Pancreas (tissue), 10 donors: ENCODE results near the gene IQCN. TPM values are rescaled to one million over a fixed set of nuclear protein-coding genes. Genes with fewer than 3 reads are reported as not detected.

Experiments
- ATAC-seq, 4 donors: fragments of 200-7000 bp; cut with Tn5 transposase; one replicate each; pipeline versions ENCODE4 v1.8.0 to v1.9.1; 2020; ENCODE audit warnings: mild to moderate bottlenecking in 4 of 4, moderate library complexity in 4 of 4
- DNase-seq, 6 donors: peaks; one replicate each; pipeline ENCODE4 v3.0.0-alpha.2; 2020
- FAIRE-seq: peaks from 2 replicates; lab custom pipeline; 2012; peaks lifted over from hg19 to GRCh38; lab: Jason Lieb, UNC
- H3K27ac ChIP-seq, 4 donors: fragments of 200-600 bp; sonication (generic); 1 replicate in 3 of 4; 2 replicates in 1 of 4; pipeline versions ENCODE4 v1.5.0 to v1.8.0; 2020
- H3K27me3 ChIP-seq, 4 donors: fragments of 200-600 bp; one replicate each; pipeline ENCODE4 v1.8.0; 2021
- H3K36me3 ChIP-seq, 3 donors: fragments of 200-600 bp; sonication (generic) in 1 of 3; one replicate each; pipeline versions ENCODE4 v1.5.0 to v1.8.0; 2020 to 2021
- H3K4me1 ChIP-seq, 3 donors: fragments of 200-600 bp; one replicate each; pipeline ENCODE4 v1.8.0; 2021
- H3K4me3 ChIP-seq, 4 donors: fragments of 200-600 bp; sonication (generic) in 2 of 4; one replicate each; pipeline versions ENCODE4 v1.5.0 to v1.8.0; 2020 to 2021
- H3K9me3 ChIP-seq, 4 donors: fragments of 200-600 bp; one replicate each; pipeline ENCODE4 v1.8.0; 2021
- WGBS, 2 donors: extraction: QIAGEN DNeasy Blood & Tissue Kit; methylation state at CpG; one replicate each; pipeline ENCODE4 v1.1.7; 2013; 5-methylcytosine and 5-hydroxymethylcytosine counted together
- intact Hi-C, 3 donors: fragments of 100-400 bp; cut with DNase I; formaldehyde crosslinking; loops; one replicate each; pipeline versions ENCODE4 v1.11.1 to v1.14.2; 2022
- polyA plus RNA-seq, 2 donors: library from polyadenylated mRNA; stranded (reverse); fragments of 200-250 nt; gene quantifications; one replicate each; pipeline ENCODE4 v1.2.3, GENCODE V29; 2013
- total RNA-seq, 6 donors: library from RNA; stranded (reverse); fragmentation: NEBNext Ultra II Directional in 4 of 6; extraction: Animal tissue kit (Norgen Biotek cat#: 25700) in 4 of 6; gene quantifications; one replicate each; pipeline versions ENCODE4 v1.2.1 to v1.2.4, GENCODE V29; 2021 to 2023
- TF ChIP-seq, protein P1 (sequence below), 4 donors: fragments of 200-600 bp; sonication (generic) in 3 of 4; IDR thresholded peaks; one replicate each; pipeline versions ENCODE4 v1.5.0 to v1.8.0; 2021; ENCODE audit warnings: antibody characterized with exemption in 4 of 4
- donor health status: healthy with polysubstance abuse.
- donor health status: DM: no; HTN: no; CAD: no; lungs with moderate emphysema.
- donor health status: DM: no; HTN: no; CAD: no.
- donor health status: control.
- donor health status: control.
- donor health status: Bipolar disorder and iron deficiency.
- donor health status: DM: yes; HTN: yes; CAD: no.
- donor health status: DM: no; HTN: no; CAD: no.
- donor health status: DM: no; HTN: no; CAD: no.
- donor health status: DM: yes; HTN: yes; CAD: no.

The IQCN gene
- total and polyA plus RNA-seq, 8 donors = 1.0 to 25.3 (median 3.2) TPM

DNA sequence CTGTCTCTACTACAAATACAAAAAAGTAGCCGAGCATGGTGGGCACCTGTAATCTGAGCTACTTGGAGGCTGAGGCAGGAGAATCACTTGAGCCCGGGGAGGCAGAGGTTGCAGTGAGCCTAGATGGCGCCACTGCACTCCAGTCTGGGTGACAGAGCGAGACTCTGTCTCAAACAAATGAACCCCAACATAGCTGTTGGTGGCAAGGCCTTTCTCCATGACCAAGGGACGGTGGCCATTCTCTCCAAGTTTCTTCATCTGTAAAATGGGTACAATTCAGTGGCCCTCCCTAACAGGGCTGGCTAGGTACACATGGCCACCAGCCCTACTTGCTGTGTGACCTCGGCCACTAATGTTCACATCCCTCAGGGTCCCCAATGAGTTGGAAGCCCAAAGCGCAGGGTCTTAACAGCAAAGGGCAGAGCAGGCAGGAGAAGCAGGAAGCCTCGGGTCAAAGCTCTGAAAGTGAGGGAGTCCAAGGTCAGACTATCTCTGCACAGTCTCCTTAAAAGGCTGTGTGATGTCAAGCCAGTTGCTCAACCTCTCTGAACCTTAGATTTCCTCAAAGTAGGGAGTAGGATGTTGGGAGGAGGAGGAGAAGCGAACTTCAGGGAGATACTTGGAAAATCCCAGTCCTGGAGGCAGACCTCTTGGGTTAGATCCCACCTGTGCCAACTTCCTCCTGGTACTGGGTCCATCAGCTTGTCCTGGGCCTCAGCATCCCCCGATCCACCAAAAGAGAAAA, 4.4 kb upstream of the IQCN start:
- FAIRE-seq = no peak
- Histone ChIP-seq H3K36me3 (peaks cover 2 to 18% (median 2%) of the 10 kb centered on the region in 3 donors), H3K27me3 (no peaks in the 10 kb centered on the region), H3K4me3 (peak overlapping the region; percentile 43 to 97 (median 80)), H3K27ac (peak overlapping the region; percentile 97 to 100 (median 100)), H3K4me1 (peaks cover 13 to 55% (median 36%) of the 10 kb centered on the region in 3 donors), H3K9me3 (no peaks in the 10 kb centered on the region)
- DNase-seq = peak in 2 of 6 donors; percentile 50 to 51
- ATAC-seq = no peak
- 44 to 62% methylated on average over 10 of the region's 10 CpGs for WGBS, 2 donors
- TF ChIP-seq, protein P1, sequence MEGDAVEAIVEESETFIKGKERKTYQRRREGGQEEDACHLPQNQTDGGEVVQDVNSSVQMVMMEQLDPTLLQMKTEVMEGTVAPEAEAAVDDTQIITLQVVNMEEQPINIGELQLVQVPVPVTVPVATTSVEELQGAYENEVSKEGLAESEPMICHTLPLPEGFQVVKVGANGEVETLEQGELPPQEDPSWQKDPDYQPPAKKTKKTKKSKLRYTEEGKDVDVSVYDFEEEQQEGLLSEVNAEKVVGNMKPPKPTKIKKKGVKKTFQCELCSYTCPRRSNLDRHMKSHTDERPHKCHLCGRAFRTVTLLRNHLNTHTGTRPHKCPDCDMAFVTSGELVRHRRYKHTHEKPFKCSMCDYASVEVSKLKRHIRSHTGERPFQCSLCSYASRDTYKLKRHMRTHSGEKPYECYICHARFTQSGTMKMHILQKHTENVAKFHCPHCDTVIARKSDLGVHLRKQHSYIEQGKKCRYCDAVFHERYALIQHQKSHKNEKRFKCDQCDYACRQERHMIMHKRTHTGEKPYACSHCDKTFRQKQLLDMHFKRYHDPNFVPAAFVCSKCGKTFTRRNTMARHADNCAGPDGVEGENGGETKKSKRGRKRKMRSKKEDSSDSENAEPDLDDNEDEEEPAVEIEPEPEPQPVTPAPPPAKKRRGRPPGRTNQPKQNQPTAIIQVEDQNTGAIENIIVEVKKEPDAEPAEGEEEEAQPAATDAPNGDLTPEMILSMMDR (IDR thresholded peaks at IDR 0.05) = no peak
- intact Hi-C loops = loop anchor here in 2 of 3 donors (5.0 kb wide), 1 partner anchor 49 kb away; no protein-coding TSS in a partner anchor

DNA sequence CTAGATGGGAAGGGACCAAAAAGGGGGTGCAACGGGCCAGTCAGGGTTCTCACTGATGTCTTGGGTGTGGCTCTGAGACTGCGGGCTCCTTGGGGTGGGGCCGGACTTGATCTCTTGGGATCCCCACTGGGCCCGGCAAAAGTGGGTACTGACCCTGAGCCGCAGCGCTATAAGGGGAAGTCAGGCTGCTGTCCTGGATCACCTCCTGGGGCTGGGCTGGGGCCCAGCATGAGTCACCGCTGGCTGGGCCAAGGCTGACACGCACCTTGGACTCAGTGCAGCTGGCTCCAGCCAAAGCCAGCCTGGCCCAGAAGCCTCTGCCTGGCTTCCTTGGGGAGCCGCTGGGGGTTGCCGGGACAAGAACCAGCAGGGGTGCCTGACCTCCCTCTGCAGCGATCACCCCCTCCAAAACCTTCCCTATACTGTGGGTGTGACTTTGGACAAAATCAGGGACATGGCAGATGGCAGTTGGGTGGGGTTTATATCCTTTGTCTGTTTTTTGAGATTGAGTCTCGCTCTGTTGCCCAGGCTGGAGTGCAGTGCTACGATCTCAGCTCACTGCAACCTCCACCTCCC, 617 bp upstream of the IQCN start:
- ATAC-seq (peak; percentile 66 to 84 (median 80)), FAIRE-seq (no peak), DNase-seq (peak; percentile 87 to 97 (median 92))
- Histone ChIP-seq H3K4me1 (peaks cover 13 to 44% (median 29%) of the 10 kb centered on the region in 3 donors), H3K9me3 (no peaks in the 10 kb centered on the region), H3K27ac (peak overlapping the region; percentile 42 to 80 (median 74)), H3K27me3 (no peaks in the 10 kb centered on the region), H3K4me3 (peak overlapping the region in 1 of 4 donors; percentile 5), H3K36me3 (peaks cover 2 to 18% (median 2%) of the 10 kb centered on the region in 3 donors)
- intact Hi-C loops = loop anchor here in 2 of 3 donors (5.0 kb wide), 1 partner anchor 52 kb away; no protein-coding TSS in a partner anchor
- 13 to 19% methylated on average over 13 of the region's 13 CpGs for WGBS, 2 donors
- TF ChIP-seq, protein P1 (IDR thresholded peaks at IDR 0.05) = no peak

DNA sequence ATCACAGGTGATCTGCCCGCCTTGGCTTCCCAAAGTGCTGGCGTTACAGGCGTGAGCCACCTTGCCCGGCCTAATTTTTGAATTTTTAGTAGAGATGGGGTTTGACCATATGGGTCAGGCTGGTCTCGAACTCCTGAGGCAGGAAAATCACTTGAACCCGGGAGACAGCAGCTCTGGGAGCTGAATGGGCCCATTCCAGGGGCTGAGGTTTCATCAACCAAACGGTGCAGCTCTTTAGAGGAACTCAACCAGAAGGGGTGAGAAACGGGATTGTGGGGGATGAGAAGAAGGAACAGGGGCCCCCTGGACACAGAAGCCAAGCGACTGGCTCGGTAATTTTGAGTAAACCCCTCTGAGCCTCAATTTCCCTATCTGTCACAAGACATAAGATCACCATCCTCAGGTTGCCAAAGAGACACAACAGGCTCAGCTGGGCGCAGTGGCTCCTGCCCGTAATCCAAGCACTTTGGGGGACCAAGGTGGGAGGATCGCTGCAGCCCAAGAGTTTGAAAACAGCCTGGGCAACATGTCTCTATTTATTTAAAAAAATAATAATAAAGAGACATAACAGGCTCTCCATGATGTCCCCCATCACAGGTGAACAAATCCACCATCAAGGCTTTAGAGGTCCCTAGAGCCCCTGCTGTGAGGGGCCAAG, 562 bp downstream of the IQCN start:
- no peak for DNase-seq
- Histone ChIP-seq H3K36me3 (peaks cover 2 to 13% (median 2%) of the 10 kb centered on the region in 3 donors), H3K27ac (peak overlapping the region in 1 of 4 donors; percentile 80), H3K9me3 (no peaks in the 10 kb centered on the region), H3K27me3 (no peaks in the 10 kb centered on the region), H3K4me1 (peaks cover 13 to 40% (median 26%) of the 10 kb centered on the region in 3 donors), H3K4me3 (no peak overlapping the region)
- WGBS, 2 donors = 94% methylated on average over 13 of the region's 13 CpGs
- intact Hi-C loops = no loop called here
- no peak for ATAC-seq
- FAIRE-seq = no peak
- TF ChIP-seq, protein P1 (IDR thresholded peaks at IDR 0.05) = no peak

DNA sequence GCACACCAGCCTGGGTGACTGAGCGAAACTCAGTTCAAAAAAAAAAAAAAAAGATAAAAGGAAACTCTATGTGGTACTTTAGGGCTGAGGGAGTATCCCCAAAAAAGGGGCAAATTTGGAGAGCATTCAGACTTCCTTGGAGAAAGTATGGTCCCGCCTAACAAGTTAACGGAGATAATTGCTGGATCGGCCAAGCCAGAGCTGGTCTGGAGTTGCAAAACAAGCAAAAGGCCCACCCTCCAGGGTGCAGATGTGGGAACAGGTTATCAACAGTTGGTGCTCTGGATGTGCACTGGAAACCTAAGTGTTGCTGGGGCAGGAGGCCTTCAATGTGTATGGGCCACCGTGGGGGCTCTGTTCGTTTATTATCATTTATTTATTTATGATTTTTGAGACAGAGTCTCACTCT, 2.8 kb downstream of the IQCN start:
- no peak overlapping the region for H3K27ac ChIP-seq
- peaks cover 13 to 19% (median 19%) of the 10 kb centered on the region in 3 donors for H3K4me1 ChIP-seq
- intact Hi-C loops = no loop called here
- no peaks in the 10 kb centered on the region for H3K27me3 ChIP-seq
- TF ChIP-seq, protein P1 (IDR thresholded peaks at IDR 0.05) = no peak
- peaks cover 0 to 11% (median 0%) of the 10 kb centered on the region in 3 donors for H3K36me3 ChIP-seq
- no peaks in the 10 kb centered on the region for H3K9me3 ChIP-seq
- FAIRE-seq (no peak), ATAC-seq (no peak), DNase-seq (no peak)
- 69 to 71% methylated on average over 6 of the region's 6 CpGs for WGBS, 2 donors
- no peak overlapping the region for H3K4me3 ChIP-seq
